Adrenal gland (tissue), 5 donors: ENCODE results near the gene SAMD5.

Source experiments
- POLR2A ChIP-seq, 2 donors: fragments of 450-650 bp; IDR thresholded peaks; one replicate each; pipeline ENCODE4 v1.6.1; 2017; ENCODE audit warnings: antibody characterized with exemption in 2 of 2, mild to moderate bottlenecking in 2 of 2, moderate library complexity in 1 of 2
- TF ChIP-seq, protein P1 (sequence below), 6 experiments: fragments of 450-650 bp in 4 of 6; fragments of 200-600 bp in 2 of 6; sonication (generic) in 1 of 6; IDR thresholded peaks; 1 replicate in 5 of 6; 2 replicates in 1 of 6; pipeline versions ENCODE4 v1.5.1 to v1.8.0; 2016 to 2021; ENCODE audit warnings: antibody characterized with exemption in 6 of 6, mild to moderate bottlenecking in 2 of 6, moderate library complexity in 1 of 6
- donor health status: DM: no; HTN: no; CAD: no.

- TF ChIP-seq, protein P1, sequence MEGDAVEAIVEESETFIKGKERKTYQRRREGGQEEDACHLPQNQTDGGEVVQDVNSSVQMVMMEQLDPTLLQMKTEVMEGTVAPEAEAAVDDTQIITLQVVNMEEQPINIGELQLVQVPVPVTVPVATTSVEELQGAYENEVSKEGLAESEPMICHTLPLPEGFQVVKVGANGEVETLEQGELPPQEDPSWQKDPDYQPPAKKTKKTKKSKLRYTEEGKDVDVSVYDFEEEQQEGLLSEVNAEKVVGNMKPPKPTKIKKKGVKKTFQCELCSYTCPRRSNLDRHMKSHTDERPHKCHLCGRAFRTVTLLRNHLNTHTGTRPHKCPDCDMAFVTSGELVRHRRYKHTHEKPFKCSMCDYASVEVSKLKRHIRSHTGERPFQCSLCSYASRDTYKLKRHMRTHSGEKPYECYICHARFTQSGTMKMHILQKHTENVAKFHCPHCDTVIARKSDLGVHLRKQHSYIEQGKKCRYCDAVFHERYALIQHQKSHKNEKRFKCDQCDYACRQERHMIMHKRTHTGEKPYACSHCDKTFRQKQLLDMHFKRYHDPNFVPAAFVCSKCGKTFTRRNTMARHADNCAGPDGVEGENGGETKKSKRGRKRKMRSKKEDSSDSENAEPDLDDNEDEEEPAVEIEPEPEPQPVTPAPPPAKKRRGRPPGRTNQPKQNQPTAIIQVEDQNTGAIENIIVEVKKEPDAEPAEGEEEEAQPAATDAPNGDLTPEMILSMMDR (IDR thresholded peaks at IDR 0.05), result no peak
- TF ChIP-seq POLR2A (IDR thresholded peaks at IDR 0.05), result no peak
Observed at GRCh38 chr6:147549531-147549930, 41.0 kb downstream of the SAMD5 start.
